HL-60 (cell line): ENCODE data around the gene NMT1.

Experiments
- DNase-seq, 2 experiments: peaks; one replicate each; pipeline ENCODE4 v3.0.0-alpha.2; 2010 to 2020; ENCODE audit warnings: low read depth in 1 of 2, low spot score in 1 of 2
- H3K27ac ChIP-seq: fragments of 250-450 bp; sonication (Bioruptor Pico); replicated peaks from 2 replicates; pipeline ENCODE4 v1.5.1; 2020; ENCODE audit warnings: mild to moderate bottlenecking, moderate library complexity
- H3K27me3 ChIP-seq: fragments of 250-450 bp; sonication (Bioruptor Pico); 2 replicates; pipeline ENCODE4 v1.5.1; 2021; ENCODE audit warnings: mild to moderate bottlenecking, moderate library complexity; ENCODE audit not compliant: insufficient read depth, poor library complexity, severe bottlenecking
- H3K4me3 ChIP-seq: replicated peaks from 2 replicates; pipeline ENCODE4 v1.5.1; 2011; ENCODE audit warnings: mild to moderate bottlenecking, control low read depth, low read length; ENCODE audit not compliant: insufficient read depth
- CTCF ChIP-seq: IDR thresholded peaks from one replicate; pipeline ENCODE4 v1.5.1; 2011; ENCODE audit warnings: low read length, control low read depth, inconsistent platforms; ENCODE audit not compliant: insufficient read depth
- GABPA ChIP-seq: IDR thresholded peaks from 2 replicates; pipeline ENCODE4 v1.6.1; 2012; ENCODE audit warnings: low read depth
- POLR2AphosphoS5 ChIP-seq: IDR thresholded peaks from 2 replicates; pipeline ENCODE4 v1.6.1; 2012; ENCODE audit warnings: low read depth
- REST ChIP-seq: IDR thresholded peaks from 2 replicates; pipeline ENCODE4 v1.6.1; 2012; ENCODE audit warnings: low read depth; ENCODE audit not compliant: insufficient replicate concordance
- SPI1 ChIP-seq: IDR thresholded peaks from 2 replicates; pipeline ENCODE4 v1.6.1; 2012; ENCODE audit warnings: low read depth, mild to moderate bottlenecking, borderline replicate concordance

Gene NMT1

GRCh38 chr17:45061606-45062205 lies 589 bp downstream of the NMT1 start:
- TF ChIP-seq POLR2AphosphoS5, result no peak
- Histone ChIP-seq H3K27ac (peak overlapping the region; percentile 91), H3K4me3 (peak overlapping the region; percentile 77), H3K27me3 (no peaks in the 10 kb centered on the region)
- DNase-seq, result no peak

- peak overlapping the region; percentile 21; the same call in 1 of the 2 replicates for H3K4me3 ChIP-seq
- no peak overlapping the region for H3K27ac ChIP-seq
- DNase-seq, result peak in 1 of 2 experiments; percentile 45
- H3K27me3 ChIP-seq, result no peaks in the 10 kb centered on the region
- no peak for TF ChIP-seq POLR2AphosphoS5
- no peak for TF ChIP-seq CTCF
- TF ChIP-seq REST, result no peak
- peak; percentile 76; the same call in 1 of the 2 replicates for TF ChIP-seq SPI1
- TF ChIP-seq GABPA, result no peak
These were observed 2.1 kb downstream of the NMT1 start for GRCh38 chr17:45063198-45063597.

GRCh38 chr17:45067637-45068036 lies 6.5 kb downstream of the NMT1 start:
- Histone ChIP-seq H3K27me3 (no peaks in the 10 kb centered on the region), H3K27ac (no peak overlapping the region), H3K4me3 (no peak overlapping the region)
- DNase-seq, result no peak
- no peak for TF ChIP-seq CTCF
- no peak for TF ChIP-seq GABPA
- no peak for TF ChIP-seq REST
- no peak for TF ChIP-seq POLR2AphosphoS5
- no peak for TF ChIP-seq SPI1

- Histone ChIP-seq H3K27ac (no peak overlapping the region), H3K4me3 (no peak overlapping the region), H3K27me3 (no peaks in the 10 kb centered on the region)
- no peak for DNase-seq
- no peak for TF ChIP-seq POLR2AphosphoS5
- TF ChIP-seq GABPA, result no peak
- TF ChIP-seq SPI1, result no peak
- no peak for TF ChIP-seq REST
These were observed 8.9 kb downstream of the NMT1 start for GRCh38 chr17:45070001-45070400.
